Glomerular visceral epithelial cell (primary cell): ENCODE data around the gene DPH2.

Source experiments
- DNase-seq: peaks from one replicate; pipeline ENCODE4 v3.0.0-alpha.2; 2016; ENCODE audit errors: extremely low spot score

Gene DPH2

DNA sequence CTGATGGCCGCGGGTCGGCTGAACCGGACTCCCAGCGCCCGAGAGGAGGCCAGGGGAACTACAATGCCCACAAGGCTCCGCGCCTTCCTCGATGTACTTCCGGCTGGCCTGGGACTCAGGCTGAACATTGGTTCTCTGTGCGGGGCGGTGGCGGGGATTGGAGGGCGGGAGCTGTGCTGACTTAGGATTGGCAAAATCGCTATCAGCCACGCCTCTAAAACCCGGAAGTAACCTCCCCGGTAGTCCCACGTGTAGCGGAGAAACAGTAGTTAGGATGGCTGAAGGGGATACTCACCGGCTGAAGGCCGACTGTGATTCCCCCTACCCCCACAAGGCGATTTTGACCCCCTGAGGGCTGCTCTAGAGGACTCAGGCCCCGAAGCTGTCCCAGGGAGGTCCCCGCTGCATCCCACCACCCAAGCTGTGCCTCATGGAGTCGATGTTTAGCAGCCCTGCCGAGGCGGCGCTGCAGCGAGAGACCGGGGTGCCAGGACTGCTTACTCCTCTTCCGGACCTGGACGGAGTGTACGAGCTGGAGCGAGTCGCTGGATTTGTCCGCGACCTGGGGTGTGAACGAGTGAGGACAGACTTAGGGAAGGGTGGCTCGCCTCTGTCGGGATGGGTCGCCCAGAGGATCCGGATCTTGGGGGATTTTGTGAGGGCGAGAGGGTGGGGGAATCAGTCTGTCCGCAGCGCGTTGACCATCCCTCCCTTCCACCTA is at the start of gene DPH2:
DPH2 (plus strand) TSS at position 265 of the 721 bp plus-strand sequence; CDS start at position 431, 166 bp downstream.
- peak; percentile 96 for DNase-seq

GRCh38 chr1:43921022-43921421 is 48.8 kb upstream of the DPH2 start:
- no peak for DNase-seq

GRCh38 chr1:43924516-43924915 is 45.3 kb upstream of the DPH2 start:
- no peak for DNase-seq

- DNase-seq, result no peak
These were observed 44.0 kb upstream of the DPH2 start for GRCh38 chr1:43925846-43926245.

- no peak for DNase-seq
These were observed 39.5 kb upstream of the DPH2 start for GRCh38 chr1:43930168-43930948.

DNA sequence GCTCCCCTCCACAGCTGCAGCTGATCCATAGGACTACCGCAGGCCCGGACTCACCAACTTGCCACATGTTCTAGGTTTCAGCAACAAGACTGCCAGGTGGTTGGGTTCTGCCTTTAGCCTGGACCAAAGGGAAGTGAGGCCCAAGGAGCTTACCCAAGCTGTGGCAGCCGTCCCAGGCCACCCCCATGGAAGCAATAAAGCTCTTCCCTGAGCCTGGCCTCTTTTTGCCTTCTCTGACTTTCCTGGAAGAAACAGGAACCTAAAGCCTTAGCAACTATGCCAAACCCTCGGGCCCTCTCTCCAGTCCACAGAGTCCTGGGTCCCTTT is 38.9 kb upstream of the DPH2 start:
- no peak for DNase-seq

- DNase-seq, result no peak
These were observed 37.8 kb upstream of the DPH2 start for GRCh38 chr1:43931711-43932660.

GRCh38 chr1:43932786-43933385 is 36.9 kb upstream of the DPH2 start:
- DNase-seq, result no peak

DNA sequence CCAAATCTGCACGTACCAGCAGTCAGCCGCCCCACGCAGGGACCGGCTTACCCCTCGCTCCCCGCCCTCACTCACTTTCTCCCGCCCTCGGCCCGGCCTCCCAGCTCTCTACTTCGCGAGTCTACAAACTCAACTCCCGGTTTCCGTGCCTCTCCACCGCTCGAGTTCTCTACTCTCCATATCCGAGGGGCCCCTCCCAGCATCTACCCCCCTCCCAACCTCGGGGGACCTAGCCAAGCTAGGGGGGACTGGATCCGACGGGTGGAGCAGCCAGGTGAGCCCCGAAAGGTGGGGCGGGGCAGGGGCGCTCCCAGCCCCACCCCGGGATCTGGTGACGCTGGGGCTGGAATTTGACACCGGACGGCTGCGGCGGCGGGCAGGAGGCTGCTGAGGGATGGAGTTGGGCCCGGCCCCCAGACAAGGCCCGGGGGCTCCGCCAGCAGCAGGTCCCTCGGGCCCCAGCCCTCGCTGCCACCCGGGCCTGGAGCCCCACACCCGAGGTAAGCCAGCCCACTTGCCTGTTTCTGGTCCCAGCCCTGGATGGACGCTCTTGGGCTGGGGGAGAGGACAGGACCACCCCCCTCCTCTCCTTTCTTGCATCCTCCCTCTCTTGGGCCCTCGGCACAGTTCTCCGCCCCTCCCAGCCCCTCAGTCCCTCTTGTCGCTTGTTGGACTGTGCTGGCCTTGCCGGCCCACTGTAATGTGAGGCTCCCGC is 36.3 kb upstream of the DPH2 start, which contains the start of gene ARTN:
ARTN (plus strand) TSS at position 416 of the 715 bp plus-strand sequence. CDS start 1,856 bp downstream, outside the sequence.
- DNase-seq, result no peak

DNA sequence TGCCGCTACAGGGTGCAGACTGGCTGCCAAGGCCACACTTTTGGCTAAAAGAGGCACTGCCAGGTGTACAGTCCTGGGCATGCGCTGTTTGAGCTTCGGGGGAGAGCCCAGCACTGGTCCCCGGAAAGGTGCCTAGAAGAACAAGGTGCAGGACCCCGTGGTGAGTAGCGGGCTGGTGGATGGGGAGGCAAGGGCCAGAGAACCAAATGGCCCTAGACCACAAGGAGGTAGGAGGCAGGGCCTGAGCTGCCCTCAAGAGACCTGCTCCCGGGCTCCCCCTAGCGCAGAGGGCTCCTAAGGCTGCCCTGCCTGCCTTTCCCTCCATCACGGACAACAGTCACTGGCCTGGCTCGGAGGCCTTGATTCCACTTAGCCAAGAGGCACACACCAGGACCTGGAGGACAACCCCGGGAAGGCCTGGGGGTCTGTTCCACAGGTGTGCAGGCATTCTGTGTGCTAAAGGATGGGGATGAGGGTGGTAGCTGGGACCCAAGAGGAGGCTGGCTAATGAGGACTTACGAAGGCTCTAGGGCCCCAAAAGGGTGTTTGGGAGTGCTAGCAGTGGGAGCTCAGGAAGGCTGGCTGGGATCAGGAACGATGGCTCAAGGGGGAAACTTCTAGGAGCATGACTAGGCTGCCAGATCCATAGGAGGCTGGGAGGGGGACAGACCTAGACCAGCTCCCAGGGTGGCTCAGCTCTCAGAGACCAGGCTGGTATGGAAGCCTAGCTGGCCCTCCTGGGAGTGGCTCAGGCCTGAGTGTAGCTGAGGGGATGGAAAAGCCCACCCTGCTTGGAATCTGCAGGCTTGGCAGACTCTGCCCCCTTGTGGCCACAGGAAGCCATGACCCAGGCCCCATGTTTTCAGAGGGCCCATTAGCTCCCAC is 35.5 kb upstream of the DPH2 start:
- DNase-seq, result peak; percentile 62

- DNase-seq, result no peak
These were observed 34.9 kb upstream of the DPH2 start for GRCh38 chr1:43934986-43935324.

DNA sequence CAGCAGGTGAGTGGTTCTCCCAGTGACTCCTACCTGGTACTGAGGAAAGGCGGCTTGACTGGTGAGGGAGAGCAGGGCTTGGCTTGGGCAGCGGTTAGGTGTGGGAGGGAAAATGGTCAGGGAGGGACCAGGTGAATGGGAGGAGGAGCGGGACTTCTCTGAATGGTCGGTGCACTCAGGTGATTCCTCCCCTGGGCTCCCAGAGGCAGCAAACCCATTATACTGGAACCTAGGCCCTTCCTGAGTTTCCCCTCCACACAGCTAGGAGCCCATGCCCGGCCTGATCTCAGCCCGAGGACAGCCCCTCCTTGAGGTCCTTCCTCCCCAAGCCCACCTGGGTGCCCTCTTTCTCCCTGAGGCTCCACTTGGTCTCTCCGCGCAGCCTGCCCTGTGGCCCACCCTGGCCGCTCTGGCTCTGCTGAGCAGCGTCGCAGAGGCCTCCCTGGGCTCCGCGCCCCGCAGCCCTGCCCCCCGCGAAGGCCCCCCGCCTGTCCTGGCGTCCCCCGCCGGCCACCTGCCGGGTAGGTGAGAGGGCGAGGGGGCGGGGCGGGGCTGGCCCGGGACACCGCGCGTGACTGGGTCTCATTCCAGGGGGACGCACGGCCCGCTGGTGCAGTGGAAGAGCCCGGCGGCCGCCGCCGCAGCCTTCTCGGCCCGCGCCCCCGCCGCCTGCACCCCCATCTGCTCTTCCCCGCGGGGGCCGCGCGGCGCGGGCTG is 33.9 kb upstream of the DPH2 start:
- no peak for DNase-seq

DNA sequence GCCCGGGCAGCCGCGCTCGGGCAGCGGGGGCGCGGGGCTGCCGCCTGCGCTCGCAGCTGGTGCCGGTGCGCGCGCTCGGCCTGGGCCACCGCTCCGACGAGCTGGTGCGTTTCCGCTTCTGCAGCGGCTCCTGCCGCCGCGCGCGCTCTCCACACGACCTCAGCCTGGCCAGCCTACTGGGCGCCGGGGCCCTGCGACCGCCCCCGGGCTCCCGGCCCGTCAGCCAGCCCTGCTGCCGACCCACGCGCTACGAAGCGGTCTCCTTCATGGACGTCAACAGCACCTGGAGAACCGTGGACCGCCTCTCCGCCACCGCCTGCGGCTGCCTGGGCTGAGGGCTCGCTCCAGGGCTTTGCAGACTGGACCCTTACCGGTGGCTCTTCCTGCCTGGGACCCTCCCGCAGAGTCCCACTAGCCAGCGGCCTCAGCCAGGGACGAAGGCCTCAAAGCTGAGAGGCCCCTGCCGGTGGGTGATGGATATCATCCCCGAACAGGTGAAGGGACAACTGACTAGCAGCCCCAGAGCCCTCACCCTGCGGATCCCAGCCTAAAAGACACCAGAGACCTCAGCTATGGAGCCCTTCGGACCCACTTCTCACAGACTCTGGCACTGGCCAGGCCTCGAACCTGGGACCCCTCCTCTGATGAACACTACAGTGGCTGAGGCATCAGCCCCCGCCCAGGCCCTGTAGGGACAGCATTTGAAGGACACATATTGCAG is 33.2 kb upstream of the DPH2 start:
- peak; percentile 49 for DNase-seq

GRCh38 chr1:43937179-43937865 is 32.5 kb upstream of the DPH2 start:
- DNase-seq, result peak; percentile 79

DNA sequence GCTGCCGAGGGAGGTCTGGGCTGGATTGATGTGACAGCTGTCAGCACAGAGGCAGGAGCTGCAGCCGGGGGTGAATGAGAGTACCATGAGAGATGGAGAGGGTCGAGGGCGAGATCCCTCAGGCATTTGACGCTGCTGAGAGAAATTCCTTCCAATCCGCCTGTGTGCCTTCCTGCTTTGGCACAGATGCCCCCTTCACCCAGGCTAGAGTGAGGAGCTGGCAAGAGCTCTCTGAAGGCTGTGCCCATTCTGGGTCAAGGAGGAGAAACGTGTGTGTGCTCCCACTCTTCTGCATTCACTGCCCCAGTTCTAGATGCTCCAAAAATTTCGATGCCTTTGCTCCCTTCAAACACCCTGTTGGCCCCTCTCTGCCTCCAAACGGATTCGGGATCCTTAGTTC is 31.4 kb upstream of the DPH2 start:
- DNase-seq, result no peak

- no peak for DNase-seq
These were observed 30.8 kb upstream of the DPH2 start for GRCh38 chr1:43938892-43939587.

- no peak for DNase-seq
These were observed 27.4 kb upstream of the DPH2 start for GRCh38 chr1:43942411-43942810.

DNA sequence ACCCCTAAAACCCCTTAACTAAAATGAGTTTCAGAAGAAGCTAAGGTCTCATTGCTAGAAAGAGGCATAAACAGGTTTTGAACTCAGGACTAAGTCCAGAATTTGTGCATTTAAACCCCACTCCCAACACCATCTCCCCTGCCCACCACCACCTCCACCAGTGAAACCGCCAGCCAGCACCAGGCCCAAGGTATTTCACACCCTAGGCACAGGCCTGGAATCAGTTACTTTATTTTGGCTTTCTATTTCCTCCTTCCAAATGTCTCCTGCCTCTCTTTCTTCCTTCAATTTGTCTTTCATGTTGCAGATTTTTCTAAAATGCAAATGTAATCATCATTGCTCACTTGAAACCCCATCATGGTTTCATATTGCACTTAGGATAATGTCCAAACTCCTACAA is 24.9 kb upstream of the DPH2 start:
- no peak for DNase-seq
